ENCODE data around the gene NOC3L.
A peak's percentile ranks its signal among the peaks of the same experiment; 100 is the strongest.
"Not testable (repeated sequence)": the region's sequence is repeated elsewhere in the genome, so short reads cannot be mapped to it uniquely, and the experiment has no call there.

Gene NOC3L

GRCh38 chr10:94376865-94377264 lies 14.1 kb upstream of the NOC3L start:
- H3K4me1 Mint-ChIP-seq = no peaks in the 10 kb centered on the region
- no peak overlapping the region for H3K27ac Mint-ChIP-seq
- peaks cover 17% of the 10 kb centered on the region for H3K27me3 Mint-ChIP-seq
- no peaks in the 10 kb centered on the region for H3K36me3 Mint-ChIP-seq
- H3K9me3 Mint-ChIP-seq = no peaks in the 10 kb centered on the region
- H3K4me3 Mint-ChIP-seq = no peak overlapping the region

DNA sequence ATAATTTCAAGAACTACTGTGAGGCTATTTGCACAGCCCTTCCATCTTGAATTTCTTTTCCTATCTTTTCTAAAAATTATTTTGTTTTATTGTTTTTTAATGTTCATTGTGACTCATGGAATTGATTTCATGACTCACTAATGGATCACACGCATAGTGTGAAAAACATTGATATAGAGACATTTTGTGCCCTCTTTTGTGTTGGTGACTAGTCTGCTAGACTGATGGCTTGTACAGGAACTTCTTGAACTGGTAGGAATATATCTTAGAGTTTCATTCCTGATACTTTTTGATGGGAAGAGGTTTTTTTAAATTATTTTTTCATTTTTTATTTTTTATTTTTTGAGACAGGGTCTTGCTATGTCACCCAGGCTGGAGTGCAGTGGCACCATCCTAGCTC lies 12.6 kb upstream of the NOC3L start:
- no peaks in the 10 kb centered on the region for H3K9me3 Mint-ChIP-seq
- H3K4me1 Mint-ChIP-seq = no peaks in the 10 kb centered on the region
- peaks cover 19% of the 10 kb centered on the region for H3K27me3 Mint-ChIP-seq

GRCh38 chr10:94370501-94370900 lies 7.8 kb upstream of the NOC3L start:
- Mint-ChIP-seq H3K27ac (no peak overlapping the region), H3K4me3 (no peak overlapping the region), H3K4me1 (no peaks in the 10 kb centered on the region), H3K36me3 (no peaks in the 10 kb centered on the region), H3K9me3 (no peaks in the 10 kb centered on the region), H3K27me3 (peaks cover 18% of the 10 kb centered on the region)

More for the DNA sequence above, 12.6 kb upstream of the NOC3L start:
- Mint-ChIP-seq H3K36me3 (no peaks in the 10 kb centered on the region), H3K4me3 (no peak overlapping the region), H3K27ac (no peak overlapping the region)

DNA sequence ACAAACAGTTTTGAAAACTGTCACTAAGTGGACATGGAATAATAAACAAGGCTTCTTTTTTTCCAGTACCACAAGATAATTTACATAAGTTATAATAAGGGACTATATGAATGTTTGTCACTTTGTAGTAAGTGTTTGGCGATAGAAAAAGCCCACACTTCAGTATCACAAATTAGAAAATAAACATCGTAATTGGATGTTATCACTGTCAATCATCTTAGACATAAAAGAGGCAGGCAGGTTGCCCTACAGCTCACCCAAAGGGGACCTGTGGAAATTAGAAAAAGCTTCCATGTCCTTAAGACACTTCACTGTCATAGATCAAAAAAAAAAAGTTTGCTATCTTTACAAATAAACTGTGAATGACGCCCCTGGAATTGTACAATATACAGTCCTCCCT lies 3.6 kb upstream of the NOC3L start:
- Mint-ChIP-seq H3K36me3 (peaks cover 3% of the 10 kb centered on the region), H3K4me3 (no peak overlapping the region), H3K9me3 (no peaks in the 10 kb centered on the region), H3K4me1 (peaks cover 16% of the 10 kb centered on the region), H3K27ac (no peak overlapping the region), H3K27me3 (peaks cover 7% of the 10 kb centered on the region)

GRCh38 chr10:94364482-94364881 lies 1.7 kb upstream of the NOC3L start:
- Mint-ChIP-seq H3K27me3 (peaks cover 2% of the 10 kb centered on the region), H3K36me3 (peaks cover 13% of the 10 kb centered on the region), H3K27ac (no peak overlapping the region), H3K4me3 (peak overlapping the region; percentile 11), H3K4me1 (peaks cover 28% of the 10 kb centered on the region), H3K9me3 (no peaks in the 10 kb centered on the region)

- H3K36me3 Mint-ChIP-seq = peaks cover 21% of the 10 kb centered on the region
- peaks cover 41% of the 10 kb centered on the region for H3K4me1 Mint-ChIP-seq
- peak overlapping the region; percentile 98 for H3K4me3 Mint-ChIP-seq
- H3K9me3 Mint-ChIP-seq = no peaks in the 10 kb centered on the region
- H3K27me3 Mint-ChIP-seq = peaks cover 2% of the 10 kb centered on the region
- peak overlapping the region; percentile 84 for H3K27ac Mint-ChIP-seq
Observed at GRCh38 chr10:94363251-94363565, 469 bp upstream of the NOC3L start.

DNA sequence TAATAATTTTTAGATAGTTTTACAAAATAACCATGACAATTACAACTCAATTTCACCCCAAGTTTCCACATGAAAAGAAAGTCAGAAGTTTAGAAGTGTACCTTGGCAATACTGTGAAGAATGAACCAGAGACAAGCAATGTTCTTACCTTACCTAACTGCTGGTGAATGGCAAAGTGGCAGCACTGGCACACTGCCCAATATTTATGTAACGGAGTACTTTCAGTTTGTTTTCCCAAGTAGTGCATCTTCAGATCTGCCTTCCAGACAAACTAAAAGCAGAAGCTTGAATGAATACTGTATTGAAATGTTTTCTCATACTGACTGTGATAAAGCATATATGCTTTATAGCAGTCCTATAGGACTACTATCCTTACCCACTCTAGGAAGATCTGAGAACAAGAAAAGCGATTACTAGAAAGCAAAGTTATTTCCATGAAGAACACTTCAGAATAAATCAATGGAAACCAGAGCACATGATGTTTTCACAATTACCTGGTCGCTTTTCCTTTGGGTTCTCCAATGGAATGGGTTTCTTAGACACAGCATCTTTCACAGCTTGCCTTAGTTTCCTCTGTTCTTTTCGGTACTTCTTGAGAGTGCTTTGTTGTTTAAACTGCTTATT lies 1.5 kb downstream of the NOC3L start:
- peaks cover 31% of the 10 kb centered on the region for H3K36me3 Mint-ChIP-seq
- H3K4me1 Mint-ChIP-seq = peaks cover 60% of the 10 kb centered on the region
- H3K27ac Mint-ChIP-seq = peak overlapping the region; percentile 43
- H3K27me3 Mint-ChIP-seq = no peaks in the 10 kb centered on the region
- no peaks in the 10 kb centered on the region for H3K9me3 Mint-ChIP-seq
- peak overlapping the region; percentile 98 for H3K4me3 Mint-ChIP-seq

- Mint-ChIP-seq H3K36me3 (peaks cover 38% of the 10 kb centered on the region), H3K27ac (no peak overlapping the region)
Observed at GRCh38 chr10:94358480-94358879, 4.3 kb downstream of the NOC3L start.

DNA sequence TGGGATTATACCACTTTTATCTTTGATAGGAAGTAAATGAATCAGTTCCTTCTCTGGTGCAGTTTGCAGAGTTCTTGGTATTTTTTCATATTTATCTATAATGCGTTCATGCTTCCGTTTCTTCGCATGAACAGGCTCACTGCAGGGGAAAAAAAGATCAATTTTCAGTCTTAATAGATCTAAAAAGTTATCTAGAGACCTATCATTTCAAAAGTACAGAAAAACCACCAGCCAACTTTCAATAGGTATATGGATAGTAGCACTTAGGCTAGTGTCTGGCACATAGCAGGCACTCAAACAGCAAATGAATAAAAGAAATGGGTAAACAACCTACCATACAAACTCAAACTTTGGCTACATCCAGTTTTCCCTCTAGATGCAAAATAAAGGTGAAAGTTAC lies 5.5 kb downstream of the NOC3L start:
- peaks cover 53% of the 10 kb centered on the region for H3K4me1 Mint-ChIP-seq
- H3K27ac Mint-ChIP-seq = no peak overlapping the region
- no peaks in the 10 kb centered on the region for H3K9me3 Mint-ChIP-seq
- no peaks in the 10 kb centered on the region for H3K27me3 Mint-ChIP-seq
- H3K4me3 Mint-ChIP-seq = no peak overlapping the region
- H3K36me3 Mint-ChIP-seq = peaks cover 36% of the 10 kb centered on the region

More at GRCh38 chr10:94358480-94358879, 4.3 kb downstream of the NOC3L start:
- H3K9me3 Mint-ChIP-seq = no peaks in the 10 kb centered on the region
- H3K4me1 Mint-ChIP-seq = peaks cover 56% of the 10 kb centered on the region
- H3K27me3 Mint-ChIP-seq = no peaks in the 10 kb centered on the region
- peak overlapping the region; percentile 21 for H3K4me3 Mint-ChIP-seq

DNA sequence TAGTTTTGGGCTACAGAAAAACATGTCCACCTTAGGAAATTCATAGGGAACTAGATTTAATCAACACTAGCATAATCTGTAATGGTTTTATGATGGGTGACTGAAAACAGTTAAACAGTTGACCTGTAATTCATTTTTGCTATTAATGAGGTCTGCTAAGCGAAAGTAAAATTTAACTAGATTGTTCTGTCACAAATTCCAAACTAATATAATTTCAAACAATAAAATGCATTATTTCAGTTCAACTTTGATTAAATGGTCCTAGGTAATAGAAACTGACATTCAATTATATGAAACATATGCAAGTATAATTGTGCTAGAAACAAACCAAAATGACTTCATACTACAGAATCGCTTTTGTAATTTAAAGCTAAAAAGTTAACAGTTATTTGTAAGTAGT lies 6.9 kb downstream of the NOC3L start:
- no peak overlapping the region for H3K4me3 Mint-ChIP-seq
- H3K27me3 Mint-ChIP-seq = no peaks in the 10 kb centered on the region
- peaks cover 35% of the 10 kb centered on the region for H3K36me3 Mint-ChIP-seq
- no peak overlapping the region for H3K27ac Mint-ChIP-seq
- peaks cover 41% of the 10 kb centered on the region for H3K4me1 Mint-ChIP-seq
- no peaks in the 10 kb centered on the region for H3K9me3 Mint-ChIP-seq

GRCh38 chr10:94353336-94353735 lies 9.4 kb downstream of the NOC3L start:
- Mint-ChIP-seq H3K4me3 (no peak overlapping the region), H3K27me3 (no peaks in the 10 kb centered on the region), H3K36me3 (peaks cover 24% of the 10 kb centered on the region), H3K9me3 (no peaks in the 10 kb centered on the region), H3K4me1 (peaks cover 21% of the 10 kb centered on the region), H3K27ac (no peak overlapping the region)

DNA sequence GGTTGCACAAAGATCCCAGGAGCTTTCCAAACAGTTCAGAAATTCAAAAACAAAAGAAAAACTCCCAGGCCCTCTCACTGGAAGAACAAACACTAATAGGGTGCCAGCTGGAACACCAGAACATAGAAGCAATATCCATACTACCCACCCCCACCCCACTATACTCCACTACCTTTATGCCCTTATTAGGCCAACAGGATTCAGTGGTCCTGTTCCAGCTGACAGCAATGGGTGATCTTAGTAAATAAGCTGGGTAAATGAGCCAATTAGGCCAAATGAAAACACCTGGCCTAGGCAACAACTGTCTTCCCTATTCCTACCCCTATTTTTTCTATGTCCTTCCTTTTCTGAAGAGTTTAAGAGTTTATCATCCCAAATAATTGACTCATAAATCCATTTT lies 11.7 kb downstream of the NOC3L start:
- peaks cover 3% of the 10 kb centered on the region for H3K4me1 Mint-ChIP-seq
- no peak overlapping the region for H3K27ac Mint-ChIP-seq
- no peaks in the 10 kb centered on the region for H3K9me3 Mint-ChIP-seq
- peaks cover 18% of the 10 kb centered on the region for H3K36me3 Mint-ChIP-seq
- H3K4me3 Mint-ChIP-seq = no peak overlapping the region
- H3K27me3 Mint-ChIP-seq = no peaks in the 10 kb centered on the region

DNA sequence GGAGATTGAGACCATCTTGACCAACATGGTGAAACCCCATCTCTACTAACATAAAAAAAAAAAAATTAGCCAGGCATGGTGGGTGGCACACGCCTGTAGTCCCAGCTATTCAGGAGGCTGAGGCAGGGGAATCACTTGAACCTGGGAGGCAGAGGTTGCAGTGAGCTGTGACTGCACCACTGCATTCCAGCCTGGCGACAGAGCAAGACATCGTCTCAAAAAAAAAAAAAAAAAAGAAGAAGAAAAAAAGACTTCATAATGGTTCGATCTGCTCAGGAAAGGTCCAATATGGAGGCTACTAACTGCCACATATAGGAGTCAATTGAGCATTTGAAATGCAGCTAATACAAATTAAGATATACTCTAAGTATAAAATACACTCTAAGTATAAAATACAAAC lies 12.2 kb downstream of the NOC3L start:
- H3K27ac Mint-ChIP-seq, H3K9me3 Mint-ChIP-seq, H3K4me3 Mint-ChIP-seq, H3K4me1 Mint-ChIP-seq, H3K27me3 Mint-ChIP-seq: not testable (repeated sequence)
- peaks cover 18% of the 10 kb centered on the region for H3K36me3 Mint-ChIP-seq

GRCh38 chr10:94349327-94349726 lies 13.4 kb downstream of the NOC3L start:
- Mint-ChIP-seq H3K4me1 (peaks cover 3% of the 10 kb centered on the region), H3K36me3 (peaks cover 18% of the 10 kb centered on the region), H3K27ac (no peak overlapping the region), H3K9me3 (no peaks in the 10 kb centered on the region), H3K4me3 (no peak overlapping the region), H3K27me3 (no peaks in the 10 kb centered on the region)

DNA sequence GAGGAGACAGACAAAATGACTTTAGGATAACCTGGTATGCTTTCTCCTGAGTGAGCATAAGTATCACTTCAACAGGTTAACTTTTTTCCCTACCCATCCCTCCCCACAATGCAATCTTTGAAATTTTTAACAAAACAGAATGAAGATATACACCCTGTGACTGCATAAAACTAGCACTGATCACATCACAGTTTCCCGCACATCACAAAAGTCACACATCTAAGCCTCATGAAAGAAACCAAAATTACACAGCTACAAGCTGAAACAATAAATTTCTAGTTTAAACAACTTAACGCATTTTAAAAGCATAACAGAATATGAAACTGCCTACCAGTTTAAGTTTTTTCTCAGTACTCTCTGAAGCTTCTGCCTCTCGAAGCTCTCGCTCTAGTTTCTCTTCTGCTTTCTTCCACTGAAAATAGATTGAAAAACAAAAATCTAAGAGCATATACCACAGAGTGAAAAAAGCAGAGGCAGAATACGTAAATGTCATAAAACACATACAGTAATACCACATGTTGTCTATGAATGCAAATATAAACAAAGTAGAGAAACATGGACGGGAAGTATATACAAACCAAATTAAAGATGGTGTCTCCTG lies 18.1 kb downstream of the NOC3L start:
- Mint-ChIP-seq H3K27ac (no peak overlapping the region), H3K9me3 (no peaks in the 10 kb centered on the region), H3K4me3 (no peak overlapping the region), H3K27me3 (no peaks in the 10 kb centered on the region), H3K36me3 (peaks cover 13% of the 10 kb centered on the region), H3K4me1 (peaks cover 8% of the 10 kb centered on the region)

GRCh38 chr10:94343151-94343550 lies 19.6 kb downstream of the NOC3L start:
- Mint-ChIP-seq H3K27ac (no peak overlapping the region), H3K36me3 (peaks cover 18% of the 10 kb centered on the region), H3K4me1 (peaks cover 8% of the 10 kb centered on the region), H3K9me3 (no peaks in the 10 kb centered on the region), H3K4me3 (no peak overlapping the region), H3K27me3 (no peaks in the 10 kb centered on the region)

DNA sequence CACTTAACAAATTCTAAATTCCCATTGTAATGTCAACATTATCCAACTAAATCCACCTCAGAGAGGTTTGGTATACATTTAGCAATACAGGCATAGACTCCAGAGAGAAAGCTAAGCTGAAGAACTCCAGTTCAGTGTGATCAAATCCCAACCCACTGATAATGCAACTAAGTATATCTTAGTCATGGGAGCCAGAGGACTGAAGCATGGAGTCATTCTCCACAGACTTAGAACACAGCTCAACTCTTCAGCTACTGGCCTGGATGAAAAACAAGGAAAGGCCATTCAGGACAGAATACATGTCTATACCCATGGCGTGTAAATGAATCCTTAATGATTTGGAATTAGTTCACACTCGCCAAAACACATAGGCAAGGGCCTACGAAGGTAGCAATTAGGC lies 27.9 kb downstream of the NOC3L start:
- no peaks in the 10 kb centered on the region for H3K4me1 Mint-ChIP-seq
- H3K27ac Mint-ChIP-seq = no peak overlapping the region
- H3K27me3 Mint-ChIP-seq = no peaks in the 10 kb centered on the region
- no peak overlapping the region for H3K4me3 Mint-ChIP-seq
- no peaks in the 10 kb centered on the region for H3K9me3 Mint-ChIP-seq
- H3K36me3 Mint-ChIP-seq = peaks cover 25% of the 10 kb centered on the region

Data from activated naive CD4-positive, alpha-beta T cell treated with anti-CD3 and anti-CD28 coated beads, Interleukin-2, amount 50 U/mL, for 24 hours (primary cell).